GM21381 (cell line): ENCODE measurements around the gene OCIAD2.
"Not testable (repeated sequence)": the region's sequence is repeated elsewhere in the genome, so short reads cannot be mapped to it uniquely, and the experiment has no call there.

Experiments
- ATAC-seq: cut with Tn5 transposase; IDR thresholded peaks from one replicate; pipeline ENCODE4 v1.9.1; 2021; ENCODE audit warnings: mild to moderate bottlenecking, moderate library complexity; ENCODE audit not compliant: unreplicated experiment

The OCIAD2 gene

DNA sequence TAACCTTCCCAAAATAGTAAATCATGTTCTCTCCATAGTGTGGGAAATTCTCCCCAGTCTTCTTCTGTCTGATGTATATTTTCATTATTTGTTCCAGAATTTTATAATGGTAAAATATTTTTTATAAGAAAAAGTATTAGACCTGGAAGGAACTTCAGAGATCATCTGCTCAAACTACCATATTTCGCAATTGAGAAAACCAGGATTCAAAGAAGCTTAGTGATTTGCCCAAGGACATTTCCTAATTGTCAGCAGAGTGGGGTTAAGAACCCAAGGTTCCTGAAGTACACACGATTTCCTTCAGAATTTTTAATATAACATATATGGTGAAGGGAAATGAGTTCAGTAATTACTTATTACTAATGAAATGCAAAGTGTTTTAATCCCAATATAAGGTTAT lies 51.6 kb downstream of the OCIAD2 start:
- no peak for ATAC-seq

DNA sequence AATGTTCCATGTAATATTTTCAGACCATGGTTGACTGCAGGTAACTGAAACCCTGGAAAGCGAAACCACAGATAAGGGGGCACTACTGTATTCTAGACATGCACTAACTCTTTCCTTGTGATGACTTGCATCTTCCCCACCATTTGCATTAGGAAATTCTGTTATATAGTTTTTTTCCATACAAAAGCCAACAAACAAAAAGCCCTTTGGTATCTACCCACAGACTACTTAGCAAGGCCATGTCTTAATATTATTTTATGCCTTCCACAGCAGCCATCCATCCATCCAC lies 52.2 kb downstream of the OCIAD2 start:
- no peak for ATAC-seq

DNA sequence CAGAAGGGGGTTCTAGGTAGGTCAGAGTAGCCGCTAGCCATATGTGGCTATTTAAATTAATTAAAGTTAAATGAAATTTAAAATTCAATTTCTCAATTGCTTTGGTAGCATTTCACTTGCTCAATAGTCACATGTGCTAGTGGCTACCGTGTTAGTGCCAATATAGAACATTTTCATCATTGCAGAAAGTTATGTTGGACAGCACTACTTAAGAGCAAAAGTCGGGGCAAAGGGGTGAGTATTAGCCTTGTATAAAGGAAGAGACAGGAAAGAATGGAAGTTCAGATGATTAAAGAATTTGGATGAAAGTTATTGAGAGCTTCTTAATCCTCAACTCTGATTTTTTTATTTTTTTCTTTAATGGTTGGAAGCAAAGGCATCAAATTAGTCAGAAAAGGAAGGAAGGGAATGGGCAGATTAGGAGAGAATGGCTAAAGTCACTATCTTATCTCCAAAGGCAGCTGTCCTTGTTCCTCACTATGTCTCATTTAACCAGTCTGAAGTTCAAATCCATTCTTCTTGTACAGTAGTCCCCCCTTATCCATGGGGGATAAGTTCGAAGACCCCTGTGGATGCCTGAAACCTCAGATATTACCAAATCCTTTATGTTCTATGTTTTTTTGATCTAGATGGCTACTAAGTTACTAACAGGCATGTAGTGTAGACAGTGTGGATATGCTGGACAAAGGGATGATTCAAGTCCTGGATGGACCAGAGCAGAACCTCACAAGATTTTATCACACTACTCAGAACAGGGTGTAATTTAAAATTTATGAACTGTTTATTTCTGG lies 52.8 kb downstream of the OCIAD2 start:
- ATAC-seq: no peak

DNA sequence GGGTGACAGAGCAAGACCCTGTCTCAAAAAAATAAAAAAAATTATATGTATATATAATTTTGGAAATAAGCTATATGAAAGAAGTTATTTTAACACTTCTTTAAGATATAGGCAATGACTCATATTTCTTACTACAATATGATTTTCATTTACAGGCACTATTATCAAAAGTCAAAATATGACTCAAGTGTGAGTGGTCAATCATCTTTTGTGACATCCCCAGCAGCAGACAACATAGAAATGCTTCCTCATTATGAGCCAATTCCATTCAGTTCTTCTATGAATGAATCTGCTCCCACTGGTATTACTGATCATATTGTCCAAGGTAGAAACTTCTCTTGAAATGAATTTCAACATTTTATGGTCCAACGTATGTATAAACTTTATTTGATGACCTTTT lies 54.9 kb downstream of the OCIAD2 start:
- ATAC-seq: no peak

DNA sequence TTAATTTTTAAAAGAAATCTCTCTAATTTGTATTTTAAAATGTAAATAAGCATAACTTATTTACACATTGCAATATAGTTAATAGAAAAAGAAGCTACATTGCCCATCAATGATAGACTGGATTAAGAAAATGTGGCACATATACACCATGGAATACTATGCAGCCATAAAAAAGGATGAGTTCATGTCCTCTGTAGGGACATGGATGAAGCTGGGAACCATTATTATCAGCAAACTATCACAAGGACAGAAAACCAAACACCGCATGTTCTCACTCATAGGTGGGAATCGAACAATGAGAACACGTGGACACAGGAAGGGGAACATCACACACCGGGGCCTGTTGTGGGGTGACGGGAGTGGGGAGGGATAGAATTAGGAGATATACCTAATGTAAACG lies 57.8 kb downstream of the OCIAD2 start:
- not testable (repeated sequence) for ATAC-seq

DNA sequence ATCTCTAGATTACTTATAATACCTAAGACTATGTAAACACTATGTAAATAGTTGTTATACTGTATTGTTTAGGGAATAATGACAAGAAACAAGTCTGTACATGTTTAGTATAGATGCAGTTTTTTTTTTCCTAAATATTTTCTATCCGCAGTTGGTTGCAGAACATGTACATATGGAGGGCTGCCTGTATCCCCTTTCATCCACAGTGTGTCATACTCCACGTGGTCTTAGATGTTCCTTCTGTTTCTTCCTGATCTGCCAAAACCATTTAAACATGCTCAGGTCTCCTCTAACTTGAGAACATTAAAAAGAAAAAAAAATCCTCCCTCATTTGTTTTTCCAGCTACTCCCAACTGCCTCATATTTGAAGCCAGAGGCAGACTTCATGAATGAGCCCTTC lies 61.7 kb downstream of the OCIAD2 start:
- no peak for ATAC-seq

DNA sequence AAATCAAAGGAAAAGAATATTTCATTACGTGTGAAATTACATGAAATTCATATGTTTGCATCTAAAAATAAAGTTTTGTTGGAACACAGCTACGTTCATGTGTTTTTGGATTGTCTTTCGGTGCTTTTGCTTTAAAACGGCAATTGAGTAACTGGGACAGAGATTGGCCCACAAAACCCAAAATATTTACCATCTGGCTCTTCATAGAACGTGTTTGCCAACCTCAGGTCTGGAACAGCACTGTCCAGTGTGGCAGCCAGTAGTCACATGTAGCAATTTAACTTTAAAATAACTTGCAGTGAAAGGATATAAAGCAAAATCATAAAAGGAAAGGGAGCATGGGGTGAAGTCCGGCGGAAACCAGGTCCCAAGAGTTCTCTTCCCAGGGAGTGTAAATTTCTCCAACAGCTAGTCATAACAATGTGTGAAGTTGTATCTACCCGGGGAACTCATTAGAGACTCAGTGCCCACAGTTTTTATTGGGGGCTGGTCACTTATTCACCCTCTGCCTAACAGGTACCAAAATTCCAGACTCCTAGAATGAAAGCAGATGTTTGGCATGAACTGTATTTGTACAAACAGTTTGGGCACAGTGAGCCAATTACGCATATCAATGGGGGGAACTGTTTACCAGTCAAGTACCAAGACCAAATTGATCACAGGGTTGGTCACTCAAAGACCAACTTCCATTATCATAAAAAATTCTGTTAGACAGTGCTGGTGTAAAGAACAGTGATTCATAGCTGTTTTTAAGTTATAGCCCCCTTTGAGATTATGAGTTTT lies 65.3 kb downstream of the OCIAD2 start:
- ATAC-seq: no peak

DNA sequence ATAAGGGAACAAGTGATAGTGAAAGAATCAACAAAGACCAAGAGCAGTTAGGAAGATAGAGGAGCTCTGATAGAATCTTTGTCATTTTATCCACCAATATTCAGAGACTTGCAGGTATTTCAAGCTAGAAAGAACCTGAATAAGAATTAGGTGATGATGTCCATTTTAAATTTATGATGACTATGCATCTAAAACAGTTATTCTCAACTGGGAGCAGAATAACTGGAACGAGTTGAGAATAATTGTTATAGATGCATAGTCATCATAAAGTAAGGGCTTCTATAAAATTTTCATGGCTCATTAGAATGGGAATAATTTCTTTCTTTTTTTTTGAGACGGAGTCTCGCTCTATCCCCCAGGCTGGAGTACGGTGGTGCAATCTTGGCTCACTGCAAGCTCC lies 69.9 kb downstream of the OCIAD2 start:
- no peak for ATAC-seq
